Kidney glomerular epithelial cell (primary cell): ENCODE measurements around the gene ARID1B.
A peak's percentile ranks its signal among the peaks of the same experiment; 100 is the strongest.
"Not testable (repeated sequence)": the region's sequence is repeated elsewhere in the genome, so short reads cannot be mapped to it uniquely, and the experiment has no call there.

Source experiments
- DNase-seq: peaks from one replicate; lab custom pipeline; 2025; lab: John Stamatoyannopoulos, UW

The ARID1B gene

GRCh38 chr6:157133856-157134255, 356.7 kb downstream of the ARID1B start:
- peak; percentile 5 for DNase-seq

- DNase-seq: no peak
Measured at GRCh38 chr6:157134402-157135047, 357.3 kb downstream of the ARID1B start.

- DNase-seq: no peak
Measured at GRCh38 chr6:157135691-157136090, 358.5 kb downstream of the ARID1B start.

- no peak for DNase-seq
Measured at GRCh38 chr6:157137501-157137900, 360.3 kb downstream of the ARID1B start.

GRCh38 chr6:157139054-157139708, 362.0 kb downstream of the ARID1B start:
- DNase-seq: no peak

- DNase-seq: peak; percentile 23
Measured at GRCh38 chr6:157143171-157143889, 366.2 kb downstream of the ARID1B start.

GRCh38 chr6:157143890-157144798, 367.0 kb downstream of the ARID1B start:
- DNase-seq: no peak

- no peak for DNase-seq
Measured at GRCh38 chr6:157144859-157145568, 367.8 kb downstream of the ARID1B start.

- DNase-seq: no peak
Measured at GRCh38 chr6:157145656-157146285, 368.6 kb downstream of the ARID1B start.

- DNase-seq: not testable (repeated sequence)
Measured at GRCh38 chr6:157147054-157148026, 370.2 kb downstream of the ARID1B start.

- DNase-seq: peak; percentile 94
Measured at GRCh38 chr6:157148391-157149323, 371.5 kb downstream of the ARID1B start.

GRCh38 chr6:157150076-157150475, 372.9 kb downstream of the ARID1B start:
- no peak for DNase-seq

- no peak for DNase-seq
Measured at GRCh38 chr6:157151029-157151428, 373.9 kb downstream of the ARID1B start.

- no peak for DNase-seq
Measured at GRCh38 chr6:157151989-157152388, 374.8 kb downstream of the ARID1B start.

GRCh38 chr6:157152556-157152955, 375.4 kb downstream of the ARID1B start:
- no peak for DNase-seq

- no peak for DNase-seq
Measured at GRCh38 chr6:157155804-157156203, 378.6 kb downstream of the ARID1B start.

GRCh38 chr6:157157258-157157657, 380.1 kb downstream of the ARID1B start:
- no peak for DNase-seq

GRCh38 chr6:157158456-157158855, 381.3 kb downstream of the ARID1B start:
- DNase-seq: no peak

GRCh38 chr6:157158897-157159296, 381.7 kb downstream of the ARID1B start:
- DNase-seq: no peak
